ENCODE results near the gene C19orf12. TPM values are rescaled to one million over a fixed set of nuclear protein-coding genes. Genes with fewer than 3 reads are reported as not detected.

Gene C19orf12
- total RNA-seq, 1 experiment from 2014 or later, result 17.5 TPM

DNA sequence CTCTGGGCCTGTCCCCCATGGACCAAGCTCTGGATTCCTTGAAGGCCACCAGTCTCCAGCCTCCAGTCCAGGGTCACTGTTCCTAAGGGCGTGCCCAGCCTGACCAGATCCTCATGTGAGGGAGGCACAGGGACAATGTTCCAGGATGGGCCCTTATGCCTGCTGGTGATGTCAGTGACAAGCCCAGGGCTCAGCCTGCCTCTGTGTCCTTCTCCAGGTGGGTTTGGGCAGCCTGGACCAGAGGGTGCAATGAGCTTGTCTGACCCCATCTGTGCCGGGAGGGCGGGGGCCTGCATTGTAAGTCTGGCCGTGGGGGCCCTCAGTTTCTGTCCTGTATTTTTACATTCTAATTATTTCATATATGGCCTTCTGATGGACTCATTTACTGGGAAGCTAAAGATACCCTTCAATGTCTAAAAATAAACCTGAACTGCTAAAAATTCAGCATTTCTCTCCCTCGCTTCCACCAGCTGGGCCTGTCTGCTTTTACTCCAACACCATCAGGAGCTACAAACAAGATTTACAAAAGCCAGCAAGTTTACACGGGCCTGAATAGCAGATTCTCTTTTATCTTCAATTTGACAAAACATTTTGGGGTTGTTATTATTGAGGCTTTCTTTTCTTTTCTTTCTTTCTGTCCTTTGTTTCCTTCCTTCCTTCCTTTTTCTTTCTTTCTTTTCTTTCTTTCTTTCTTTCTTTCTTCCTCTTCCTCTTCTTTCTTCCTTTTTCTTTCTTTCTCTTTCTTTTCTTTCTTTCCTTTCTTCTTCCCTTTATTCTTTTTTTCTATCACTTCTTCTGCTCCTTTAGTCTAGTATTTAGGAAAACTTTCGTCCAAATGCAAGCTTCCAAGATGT, 34.2 kb upstream of the C19orf12 start:
- WGBS (ENCODE audit: extremely low coverage, insufficient read length, low lambda C conversion rate), result no CpG with 5 or more reads among the region's 7 CpGs
- H2BK15ac ChIP-seq (ENCODE audit: low read depth, low read length), result no peak overlapping the region
- no peak overlapping the region for H3T11ph ChIP-seq (ENCODE audit: low read length)
- no peak overlapping the region for H2BK12ac ChIP-seq (ENCODE audit: insufficient read length, low read depth, low read length)
- H3K79me1 ChIP-seq (ENCODE audit: insufficient read depth, low read depth, low read length, poor library complexity, severe bottlenecking), result no peaks in the 10 kb centered on the region
- H4K20me1 ChIP-seq (ENCODE audit: control insufficient read depth, insufficient read depth, insufficient read length), result no peaks in the 10 kb centered on the region
- H2BK5ac ChIP-seq (ENCODE audit: insufficient read length, low read length), result no peak overlapping the region
- H4K8ac ChIP-seq (replicated peaks; ENCODE audit: insufficient read length, low read depth, low read length), result no peak overlapping the region
- peaks cover 0 to 2% of the 10 kb centered on the region in 2 experiments; a peak in 1 of 4 replicates for H3K4me1 Mint-ChIP-seq
- H3K14ac ChIP-seq (ENCODE audit: insufficient read depth, low read length), result no peak overlapping the region
- H3K4ac ChIP-seq (ENCODE audit: low read depth, low read length), result no peak overlapping the region
- H3K56ac ChIP-seq (ENCODE audit: insufficient read length, low read depth, low read length), result no peak overlapping the region
- H3K9me3 Mint-ChIP-seq, result no peaks in the 10 kb centered on the region
- H3K23ac ChIP-seq (ENCODE audit: insufficient read length, low read depth, low read length), result no peak overlapping the region
- no peak overlapping the region for H3K4me3 Mint-ChIP-seq
- H2AK5ac ChIP-seq (ENCODE audit: insufficient read length, low read length), result no peak overlapping the region
- H3K27ac ChIP-seq (ENCODE audit: insufficient read length, low read depth, low read length), result no peak overlapping the region
- H3K79me2 ChIP-seq (ENCODE audit: insufficient read depth, low read length), result no peaks in the 10 kb centered on the region
- no peaks in the 10 kb centered on the region for H3K27me3 ChIP-seq (ENCODE audit: insufficient read depth, low read length)
- H3K36me3 Mint-ChIP-seq (ENCODE audit: insufficient read depth in 1 of 3, low read depth in 3 of 3), result no peaks in the 10 kb centered on the region
- no peaks in the 10 kb centered on the region for H3K23me2 ChIP-seq (ENCODE audit: insufficient read length, low read depth, low read length, poor library complexity, severe bottlenecking)
- H3K9me3 ChIP-seq (ENCODE audit: control insufficient read depth, low read depth, low read length), result no peaks in the 10 kb centered on the region
- H3K4me1 ChIP-seq (ENCODE audit: insufficient read depth, low read length), result no peaks in the 10 kb centered on the region
- no peak overlapping the region for H3K4me2 ChIP-seq (ENCODE audit: insufficient read depth, insufficient read length, low read length)
- TF ChIP-seq, protein P1, sequence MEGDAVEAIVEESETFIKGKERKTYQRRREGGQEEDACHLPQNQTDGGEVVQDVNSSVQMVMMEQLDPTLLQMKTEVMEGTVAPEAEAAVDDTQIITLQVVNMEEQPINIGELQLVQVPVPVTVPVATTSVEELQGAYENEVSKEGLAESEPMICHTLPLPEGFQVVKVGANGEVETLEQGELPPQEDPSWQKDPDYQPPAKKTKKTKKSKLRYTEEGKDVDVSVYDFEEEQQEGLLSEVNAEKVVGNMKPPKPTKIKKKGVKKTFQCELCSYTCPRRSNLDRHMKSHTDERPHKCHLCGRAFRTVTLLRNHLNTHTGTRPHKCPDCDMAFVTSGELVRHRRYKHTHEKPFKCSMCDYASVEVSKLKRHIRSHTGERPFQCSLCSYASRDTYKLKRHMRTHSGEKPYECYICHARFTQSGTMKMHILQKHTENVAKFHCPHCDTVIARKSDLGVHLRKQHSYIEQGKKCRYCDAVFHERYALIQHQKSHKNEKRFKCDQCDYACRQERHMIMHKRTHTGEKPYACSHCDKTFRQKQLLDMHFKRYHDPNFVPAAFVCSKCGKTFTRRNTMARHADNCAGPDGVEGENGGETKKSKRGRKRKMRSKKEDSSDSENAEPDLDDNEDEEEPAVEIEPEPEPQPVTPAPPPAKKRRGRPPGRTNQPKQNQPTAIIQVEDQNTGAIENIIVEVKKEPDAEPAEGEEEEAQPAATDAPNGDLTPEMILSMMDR (conservative IDR thresholded peaks at IDR 0.05), result no peak
- no peak overlapping the region for H2BK20ac ChIP-seq (ENCODE audit: low read depth, low read length, poor library complexity, severe bottlenecking)
- H2BK120ac ChIP-seq (ENCODE audit: low read depth, low read length, poor library complexity, severe bottlenecking), result no peak overlapping the region
- no peak overlapping the region for H3K27ac Mint-ChIP-seq
- H3K18ac ChIP-seq (ENCODE audit: insufficient read length, low read depth, low read length), result no peak overlapping the region
- no peak overlapping the region for H2AFZ ChIP-seq (ENCODE audit: low read length)
- H3K9ac ChIP-seq (ENCODE audit: extremely low read depth, insufficient read length, low read length), result no peak overlapping the region
- DNase-seq, result no peak
- H3K27me3 Mint-ChIP-seq (ENCODE audit: low read depth), result no peaks in the 10 kb centered on the region; the same call in none of the 2 replicates
- no peak overlapping the region for H4K5ac ChIP-seq (ENCODE audit: insufficient read length, low read depth, low read length)
- H4K91ac ChIP-seq (ENCODE audit: insufficient read length, low read depth, low read length), result no peak overlapping the region
